Left lung (tissue), 10 donors: ENCODE data around the gene SLC12A8. TPM values are rescaled to one million over a fixed set of nuclear protein-coding genes. Genes with fewer than 3 reads are reported as not detected.

Experiments
- ATAC-seq: fragments of 200-7000 bp; cut with Tn5 transposase; one replicate; pipeline ENCODE4 v1.9.1; 2020; ENCODE audit warnings: moderate library complexity
- DNase-seq, 4 donors: peaks; one replicate each; pipeline ENCODE4 v3.0.0-alpha.2; 2013 to 2020
- H3K27ac ChIP-seq, 2 donors: fragments of 200-600 bp; sonication (generic) in 1 of 2; one replicate each; pipeline versions ENCODE4 v1.5.0 to v1.8.0; 2020 to 2021
- H3K27me3 ChIP-seq, 2 donors: fragments of 200-600 bp; sonication (generic) in 1 of 2; one replicate each; pipeline versions ENCODE4 v1.5.0 to v1.8.0; 2020 to 2021
- H3K36me3 ChIP-seq, 2 donors: fragments of 200-600 bp; sonication (generic) in 1 of 2; one replicate each; pipeline versions ENCODE4 v1.5.0 to v1.8.0; 2020 to 2021
- H3K4me1 ChIP-seq, 2 donors: fragments of 200-600 bp; one replicate each; pipeline ENCODE4 v1.8.0; 2021
- H3K4me3 ChIP-seq, 2 donors: fragments of 200-600 bp; sonication (generic) in 1 of 2; one replicate each; pipeline versions ENCODE4 v1.5.0 to v1.8.0; 2020 to 2021; ENCODE audit warnings: mild to moderate bottlenecking in 1 of 2
- H3K9me3 ChIP-seq, 2 donors: fragments of 200-600 bp; sonication (generic) in 1 of 2; one replicate each; pipeline versions ENCODE4 v1.5.0 to v1.8.0; 2020 to 2021
- CTCF ChIP-seq, 2 donors: fragments of 200-600 bp; sonication (generic) in 1 of 2; IDR thresholded peaks; one replicate each; pipeline versions ENCODE4 v1.5.0 to v1.8.0; 2021; ENCODE audit warnings: antibody characterized with exemption in 2 of 2
- intact Hi-C, 2 donors: fragments of 100-400 bp; cut with DNase I; formaldehyde crosslinking; loops; one replicate each; pipeline versions ENCODE4 v1.11.2 to v1.14.2; 2022
- polyA plus RNA-seq, 6 donors: library from polyadenylated mRNA; unstranded; fragments of 120-200 nt; gene quantifications; one replicate each; pipeline ENCODE4 v1.2.1, GENCODE V29; 2013; ENCODE audit not compliant: insufficient read length in 6 of 6
- total RNA-seq, 2 donors: library from RNA; stranded (reverse); fragmentation: NEBNext Ultra II Directional; extraction: Animal tissue kit (Norgen Biotek cat#: 25700); gene quantifications; one replicate each; pipeline ENCODE4 v1.2.1, GENCODE V29; 2021
- donor health status: DM: no; HTN: yes; CAD: no.
- donor health status: DM: no; HTN: no; CAD: no.

Gene SLC12A8
- total and polyA plus RNA-seq, 8 donors, result 1.1 to 17.1 (median 1.6) TPM

GRCh38 chr3:125129512-125129997 is 83.0 kb downstream of the SLC12A8 start:
- Histone ChIP-seq H3K9me3 (no peaks in the 10 kb centered on the region), H3K27ac (peak overlapping the region; percentile 64 to 73), H3K27me3 (no peaks in the 10 kb centered on the region), H3K36me3 (no peaks in the 10 kb centered on the region), H3K4me1 (peaks cover 26 to 41% of the 10 kb centered on the region in 2 donors), H3K4me3 (no peak overlapping the region)
- DNase-seq (peak in 1 of 4 donors; percentile 77), ATAC-seq (peak; percentile 74)
- TF ChIP-seq CTCF (IDR thresholded peaks at IDR 0.05), result no peak
- intact Hi-C loops, result no loop called here

- peak; percentile 75 for ATAC-seq
- Histone ChIP-seq H3K36me3 (no peaks in the 10 kb centered on the region), H3K4me3 (no peak overlapping the region), H3K27me3 (no peaks in the 10 kb centered on the region), H3K27ac (peak overlapping the region; percentile 64 to 73), H3K4me1 (peaks cover 26 to 41% of the 10 kb centered on the region in 2 donors), H3K9me3 (no peaks in the 10 kb centered on the region)
- no peak for DNase-seq
- no peak for TF ChIP-seq CTCF (IDR thresholded peaks at IDR 0.05)
- intact Hi-C loops, result no loop called here
Observed at GRCh38 chr3:125128861-125129501, 83.6 kb downstream of the SLC12A8 start.

- Histone ChIP-seq H3K4me1 (peaks cover 26 to 36% of the 10 kb centered on the region in 2 donors), H3K27ac (no peak overlapping the region), H3K9me3 (no peaks in the 10 kb centered on the region), H3K36me3 (no peaks in the 10 kb centered on the region), H3K4me3 (no peak overlapping the region), H3K27me3 (no peaks in the 10 kb centered on the region)
- no peak for DNase-seq
- intact Hi-C loops, result no loop called here
- no peak for TF ChIP-seq CTCF (IDR thresholded peaks at IDR 0.05)
- no peak for ATAC-seq
Observed at GRCh38 chr3:125126323-125126722, 86.2 kb downstream of the SLC12A8 start.

GRCh38 chr3:125125821-125126245 is 86.7 kb downstream of the SLC12A8 start:
- no peak for ATAC-seq
- DNase-seq, result no peak
- Histone ChIP-seq H3K4me3 (no peak overlapping the region), H3K9me3 (no peaks in the 10 kb centered on the region), H3K36me3 (no peaks in the 10 kb centered on the region), H3K27ac (no peak overlapping the region), H3K27me3 (no peaks in the 10 kb centered on the region), H3K4me1 (peaks cover 28 to 36% of the 10 kb centered on the region in 2 donors)
- no peak for TF ChIP-seq CTCF (IDR thresholded peaks at IDR 0.05)
- intact Hi-C loops, result no loop called here

GRCh38 chr3:125123451-125124305 is 88.9 kb downstream of the SLC12A8 start:
- peak; percentile 12 for ATAC-seq

More at GRCh38 chr3:125123451-125124305, 88.9 kb downstream of the SLC12A8 start:
- Histone ChIP-seq H3K4me3 (no peak overlapping the region), H3K9me3 (no peaks in the 10 kb centered on the region), H3K4me1 (peaks cover 25 to 36% of the 10 kb centered on the region in 2 donors), H3K27me3 (no peaks in the 10 kb centered on the region), H3K27ac (no peak overlapping the region), H3K36me3 (no peaks in the 10 kb centered on the region)
- TF ChIP-seq CTCF (IDR thresholded peaks at IDR 0.05), result no peak
- intact Hi-C loops, result no loop called here
- DNase-seq, result no peak
